Prostate gland (tissue), 2 donors: ENCODE measurements around the gene KAZN. TPM values are rescaled to one million over a fixed set of nuclear protein-coding genes. Genes with fewer than 3 reads are reported as not detected.

ENCODE experiments used
- DNase-seq: peaks from one replicate; pipeline ENCODE4 v3.0.0-alpha.2; 2019; ENCODE audit warnings: low spot score
- H3K27ac ChIP-seq, 2 donors: fragments of 200-600 bp; sonication (generic); 2 replicates each; pipeline ENCODE4 v1.5.1; 2017 to 2019
- H3K27me3 ChIP-seq: fragments of 200-600 bp; sonication (generic); replicated peaks from 2 replicates; pipeline ENCODE4 v1.5.1; 2019; ENCODE audit not compliant: insufficient read depth
- H3K36me3 ChIP-seq, 2 donors: fragments of 200-600 bp; sonication (generic); 1 replicate in 1 of 2; 2 replicates in 1 of 2; pipeline versions ENCODE4 v1.5.1 to v1.8.1; 2017 to 2019
- H3K4me1 ChIP-seq: fragments of 200-600 bp; sonication (generic); replicated peaks from 2 replicates; pipeline ENCODE4 v1.5.1; 2019
- H3K4me3 ChIP-seq, 2 donors: fragments of 200-600 bp; sonication (generic); 2 replicates each; pipeline ENCODE4 v1.5.1; 2017 to 2019
- H3K9me3 ChIP-seq: fragments of 200-600 bp; sonication (generic); 2 replicates; pipeline ENCODE4 v1.5.1; 2017
- POLR2A ChIP-seq: fragments of 450-650 bp; IDR thresholded peaks from one replicate; pipeline ENCODE4 v1.6.1; 2016; ENCODE audit warnings: antibody characterized with exemption, mild to moderate bottlenecking
- POLR2AphosphoS5 ChIP-seq: sonication (generic); formaldehyde crosslinking; IDR thresholded peaks from one replicate; pipeline ENCODE4 v1.6.1; 2017; ENCODE audit warnings: antibody characterized with exemption
- WGBS: methylation state at CpG from one replicate; pipeline ENCODE4 v1.1.5; 2018; 5-methylcytosine and 5-hydroxymethylcytosine counted together
- intact Hi-C: fragments of 100-400 bp; cut with DNase I; formaldehyde crosslinking; loops from one replicate; pipeline ENCODE4 v1.14.2; 2022
- total RNA-seq, 2 donors: library from RNA; depleted of rRNA; stranded (reverse); fragments of >200 nt; gene quantifications; one replicate each; pipeline ENCODE4 v1.1.0, GENCODE V29; 2016
- TF ChIP-seq, protein P1 (sequence below), 4 experiments: fragments of 200-600 bp in 2 of 4; fragments of 450-650 bp in 2 of 4; sonication (generic) in 2 of 4; IDR thresholded peaks; 1 replicate in 3 of 4; 2 replicates in 1 of 4; pipeline ENCODE4 v1.5.1; 2016 to 2019; ENCODE audit warnings: antibody characterized with exemption in 4 of 4, mild to moderate bottlenecking in 2 of 4, moderate library complexity in 2 of 4

Gene KAZN
- total RNA-seq, 2 donors from 2014 or later: 8.3 to 12.7 TPM

DNA sequence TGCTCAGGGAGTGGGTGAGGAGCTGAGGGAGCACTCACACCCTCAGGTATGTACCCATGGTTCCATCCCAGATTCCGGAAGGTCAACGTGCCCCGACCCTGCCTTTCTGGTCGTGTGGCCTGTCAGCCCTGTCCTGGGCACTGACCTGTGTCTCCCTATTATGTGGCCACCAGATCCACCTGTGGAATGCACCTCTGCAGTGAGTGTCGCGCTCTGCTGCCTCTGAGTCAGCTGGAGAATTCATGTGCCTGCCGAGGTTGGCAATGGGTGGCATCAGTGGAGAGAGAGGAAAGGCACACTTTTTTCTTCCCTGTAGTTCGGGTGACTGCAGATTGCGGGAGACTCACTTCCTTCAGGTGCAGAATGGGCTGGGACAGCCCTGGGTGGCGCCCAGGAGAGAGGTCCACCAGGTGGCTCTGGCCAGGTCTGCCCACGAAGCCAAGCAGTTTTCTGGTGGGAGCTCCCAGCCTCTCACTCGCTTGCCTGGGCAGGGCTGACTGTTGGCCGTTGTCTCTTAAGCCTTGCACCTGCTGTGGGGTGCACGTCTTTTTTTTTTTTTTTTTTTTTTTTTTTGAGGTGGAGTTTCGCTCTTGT lies 378.9 kb downstream of the KAZN start:
- Histone ChIP-seq H3K4me1 (no peaks in the 10 kb centered on the region), H3K9me3 (no peaks in the 10 kb centered on the region), H3K36me3 (no peaks in the 10 kb centered on the region), H3K27ac (no peak overlapping the region), H3K4me3 (no peak overlapping the region), H3K27me3 (no peaks in the 10 kb centered on the region)
- no peak for DNase-seq
- WGBS: 71% methylated on average over 15 of the region's 15 CpGs
- intact Hi-C loops: no loop called here
- TF ChIP-seq POLR2AphosphoS5: no peak
- TF ChIP-seq, protein P1, sequence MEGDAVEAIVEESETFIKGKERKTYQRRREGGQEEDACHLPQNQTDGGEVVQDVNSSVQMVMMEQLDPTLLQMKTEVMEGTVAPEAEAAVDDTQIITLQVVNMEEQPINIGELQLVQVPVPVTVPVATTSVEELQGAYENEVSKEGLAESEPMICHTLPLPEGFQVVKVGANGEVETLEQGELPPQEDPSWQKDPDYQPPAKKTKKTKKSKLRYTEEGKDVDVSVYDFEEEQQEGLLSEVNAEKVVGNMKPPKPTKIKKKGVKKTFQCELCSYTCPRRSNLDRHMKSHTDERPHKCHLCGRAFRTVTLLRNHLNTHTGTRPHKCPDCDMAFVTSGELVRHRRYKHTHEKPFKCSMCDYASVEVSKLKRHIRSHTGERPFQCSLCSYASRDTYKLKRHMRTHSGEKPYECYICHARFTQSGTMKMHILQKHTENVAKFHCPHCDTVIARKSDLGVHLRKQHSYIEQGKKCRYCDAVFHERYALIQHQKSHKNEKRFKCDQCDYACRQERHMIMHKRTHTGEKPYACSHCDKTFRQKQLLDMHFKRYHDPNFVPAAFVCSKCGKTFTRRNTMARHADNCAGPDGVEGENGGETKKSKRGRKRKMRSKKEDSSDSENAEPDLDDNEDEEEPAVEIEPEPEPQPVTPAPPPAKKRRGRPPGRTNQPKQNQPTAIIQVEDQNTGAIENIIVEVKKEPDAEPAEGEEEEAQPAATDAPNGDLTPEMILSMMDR (IDR thresholded peaks at IDR 0.05): no peak
- TF ChIP-seq POLR2A: no peak

DNA sequence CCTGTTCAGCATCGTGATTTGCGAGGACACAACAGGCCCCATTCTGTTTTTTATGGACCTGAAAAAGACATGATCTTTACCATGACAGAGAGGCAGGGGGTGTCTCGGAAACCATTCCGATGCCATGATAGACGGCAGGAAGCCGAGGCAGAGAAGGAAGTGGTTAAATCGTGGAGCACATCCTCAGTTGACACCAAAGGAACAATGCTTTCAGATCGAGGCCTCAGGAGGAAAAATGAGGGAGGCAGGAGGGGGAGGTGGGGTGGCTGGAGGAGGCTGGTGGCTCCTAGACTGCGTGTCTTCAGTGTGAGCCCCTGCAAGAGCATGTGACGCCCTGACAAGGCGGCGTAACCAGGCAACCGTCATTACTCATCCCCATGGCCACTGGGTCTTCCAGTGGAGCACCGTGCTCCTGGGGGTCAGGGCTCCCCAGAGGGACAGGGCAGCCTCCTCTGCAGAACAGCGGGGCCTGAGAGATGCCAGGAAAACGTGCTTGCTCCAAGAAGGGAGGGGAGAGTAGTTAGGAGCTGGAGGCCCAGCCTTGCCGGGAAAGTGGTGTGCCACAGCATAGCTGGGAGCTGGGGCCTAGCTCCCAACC lies 382.2 kb downstream of the KAZN start:
- no peak for DNase-seq
- WGBS: 65% methylated on average over 17 of the region's 17 CpGs
- TF ChIP-seq, protein P1 (IDR thresholded peaks at IDR 0.05): no peak
- TF ChIP-seq POLR2AphosphoS5 (no peak), POLR2A (no peak)
- Histone ChIP-seq H3K4me3 (no peak overlapping the region), H3K36me3 (no peaks in the 10 kb centered on the region), H3K27me3 (no peaks in the 10 kb centered on the region), H3K9me3 (no peaks in the 10 kb centered on the region), H3K4me1 (no peaks in the 10 kb centered on the region), H3K27ac (no peak overlapping the region)
- intact Hi-C loops: no loop called here

DNA sequence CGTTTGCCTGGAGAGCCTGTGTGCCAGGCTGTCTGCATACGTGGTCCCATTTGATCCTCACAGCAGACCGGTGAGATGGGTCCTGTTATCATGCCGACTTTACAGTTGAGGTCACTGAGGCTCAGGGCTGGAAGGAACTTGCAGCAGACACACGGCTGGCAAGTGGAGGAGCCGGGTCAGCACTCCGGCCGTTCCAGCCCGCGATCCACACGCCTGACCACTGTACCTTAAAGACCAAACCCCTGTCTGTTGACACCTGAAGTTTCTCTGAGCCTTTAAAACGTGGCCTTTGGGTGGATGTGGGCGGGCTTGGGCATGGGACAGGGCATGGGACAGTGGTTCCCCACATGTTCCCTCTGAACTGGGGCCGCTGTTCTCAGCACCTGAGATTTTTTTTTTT lies 383.5 kb downstream of the KAZN start:
- no peak for DNase-seq
- H3K4me3 ChIP-seq: no peak overlapping the region
- 93% methylated on average over 14 of the region's 14 CpGs for WGBS
- no peak overlapping the region for H3K27ac ChIP-seq
- no peaks in the 10 kb centered on the region for H3K27me3 ChIP-seq
- no peaks in the 10 kb centered on the region for H3K4me1 ChIP-seq
- H3K36me3 ChIP-seq: no peaks in the 10 kb centered on the region
- H3K9me3 ChIP-seq: no peaks in the 10 kb centered on the region
- TF ChIP-seq, protein P1 (IDR thresholded peaks at IDR 0.05): no peak
- TF ChIP-seq POLR2AphosphoS5 (no peak), POLR2A (no peak)
- intact Hi-C loops: no loop called here

DNA sequence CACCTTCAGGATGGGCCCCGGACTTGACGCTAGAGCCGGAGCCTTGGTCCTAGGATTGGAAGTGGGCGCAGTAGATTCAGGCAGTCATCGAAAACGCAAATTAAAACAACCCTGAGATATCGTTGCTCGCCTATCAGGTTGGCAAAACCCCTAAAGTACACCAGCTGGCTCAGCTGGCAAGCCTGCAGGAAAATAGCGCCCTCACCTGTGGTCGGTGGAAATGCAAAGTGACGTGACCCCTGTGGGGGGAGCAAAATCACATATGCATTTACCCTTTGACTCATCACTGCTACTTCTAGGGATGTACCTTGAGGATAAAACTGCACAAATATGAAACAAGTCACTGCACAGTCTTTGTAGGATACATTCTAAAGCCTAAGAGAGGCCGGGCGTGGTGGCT lies 384.8 kb downstream of the KAZN start:
- TF ChIP-seq, protein P1 (IDR thresholded peaks at IDR 0.05): no peak
- no peak for TF ChIP-seq POLR2A
- TF ChIP-seq POLR2AphosphoS5: no peak

DNA sequence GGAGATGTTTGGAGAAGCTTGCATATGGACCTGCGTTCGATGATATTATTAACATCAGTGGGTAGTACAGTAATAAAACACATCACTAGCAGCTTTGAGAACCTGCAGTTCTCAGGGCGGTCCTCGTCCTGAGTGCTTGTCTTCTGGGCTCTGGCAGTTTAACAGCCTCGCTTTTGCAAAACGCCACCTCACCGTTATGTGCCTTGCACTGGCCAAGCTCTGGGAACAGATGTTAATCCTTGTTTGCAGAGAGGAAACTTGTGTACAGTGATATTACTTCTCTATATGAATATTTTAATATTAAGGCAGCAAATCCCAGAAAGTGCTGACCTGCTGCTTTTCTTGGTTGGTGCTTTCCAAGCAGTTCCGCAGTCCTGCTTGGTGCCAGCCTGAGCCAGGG lies 387.7 kb downstream of the KAZN start:
- no peaks in the 10 kb centered on the region for H3K4me1 ChIP-seq
- H3K27ac ChIP-seq: no peak overlapping the region
- H3K36me3 ChIP-seq: no peaks in the 10 kb centered on the region
- DNase-seq: no peak
- H3K9me3 ChIP-seq: no peaks in the 10 kb centered on the region
- intact Hi-C loops: no loop called here
- no peaks in the 10 kb centered on the region for H3K27me3 ChIP-seq
- 56% methylated on average over 8 of the region's 8 CpGs for WGBS
- no peak for TF ChIP-seq POLR2A
- TF ChIP-seq, protein P1 (IDR thresholded peaks at IDR 0.05): no peak
- no peak for TF ChIP-seq POLR2AphosphoS5
- H3K4me3 ChIP-seq: no peak overlapping the region

More for the DNA sequence above, 384.8 kb downstream of the KAZN start:
- DNase-seq: no peak
- WGBS: 97% methylated on average over 13 of the region's 13 CpGs
- no peaks in the 10 kb centered on the region for H3K36me3 ChIP-seq
- H3K27ac ChIP-seq: no peak overlapping the region
- H3K9me3 ChIP-seq: no peaks in the 10 kb centered on the region
- no peaks in the 10 kb centered on the region for H3K27me3 ChIP-seq
- intact Hi-C loops: no loop called here
- H3K4me1 ChIP-seq: no peaks in the 10 kb centered on the region
- no peak overlapping the region for H3K4me3 ChIP-seq
